Heart right ventricle (tissue), 16 donors: ENCODE data around the gene CNPY3. TPM values are rescaled to one million over a fixed set of nuclear protein-coding genes. Genes with fewer than 3 reads are reported as not detected.
A peak's percentile ranks its signal among the peaks of the same experiment; 100 is the strongest.

Experiments used
- ATAC-seq, 8 donors: fragments of 200-7000 bp; cut with Tn5 transposase; one replicate each; pipeline ENCODE4 v1.9.1; 2020; ENCODE audit warnings: mild to moderate bottlenecking in 8 of 8, moderate library complexity in 8 of 8, moderate number of reproducible peaks in 1 of 8
- DNase-seq, 2 donors: peaks; one replicate each; pipeline ENCODE4 v3.0.0-alpha.2; 2020
- H3K27ac ChIP-seq, 10 donors: fragments of 200-600 bp; sonication (generic) in 2 of 10; one replicate each; pipeline versions ENCODE4 v1.5.0 to v1.8.0; 2020 to 2022; ENCODE audit warnings: mild to moderate bottlenecking in 3 of 10
- H3K27me3 ChIP-seq, 7 donors: fragments of 200-600 bp; one replicate each; pipeline ENCODE4 v1.8.0; 2021 to 2022; ENCODE audit warnings: mild to moderate bottlenecking in 2 of 7
- H3K36me3 ChIP-seq, 9 donors: fragments of 200-600 bp; sonication (generic) in 1 of 9; one replicate each; pipeline versions ENCODE4 v1.5.0 to v1.8.0; 2020 to 2022; ENCODE audit warnings: mild to moderate bottlenecking in 2 of 9
- H3K4me1 ChIP-seq, 9 donors: fragments of 200-600 bp; sonication (generic) in 1 of 9; one replicate each; pipeline versions ENCODE4 v1.5.0 to v1.8.0; 2020 to 2022; ENCODE audit warnings: mild to moderate bottlenecking in 4 of 9
- H3K4me3 ChIP-seq, 10 donors: fragments of 200-600 bp; sonication (generic) in 2 of 10; one replicate each; pipeline versions ENCODE4 v1.5.0 to v1.8.0; 2020 to 2022; ENCODE audit warnings: mild to moderate bottlenecking in 7 of 10, moderate library complexity in 2 of 10
- H3K9me3 ChIP-seq, 11 donors: fragments of 200-600 bp in 10 of 11; sonication (generic) in 2 of 11; one replicate each; pipeline versions ENCODE4 v1.5.0 to v1.8.0; 2013 to 2022; ENCODE audit warnings: mild to moderate bottlenecking in 2 of 11, control low read depth in 1 of 11, moderate library complexity in 1 of 11
- CTCF ChIP-seq, 9 donors: fragments of 200-600 bp; sonication (generic) in 2 of 9; IDR thresholded peaks; one replicate each; pipeline versions ENCODE4 v1.5.0 to v1.8.0; 2021 to 2022; ENCODE audit warnings: antibody characterized with exemption in 9 of 9, mild to moderate bottlenecking in 5 of 9, moderate library complexity in 1 of 9
- WGBS, 2 donors: extraction: QIAGEN DNeasy Blood & Tissue Kit; methylation state at CpG; one replicate each; pipeline ENCODE4 v1.1.7; 2013; ENCODE audit warnings: inconsistent platforms in 1 of 2; 5-methylcytosine and 5-hydroxymethylcytosine counted together
- intact Hi-C, 10 donors: fragments of 100-400 bp; cut with DNase I; formaldehyde crosslinking; loops; one replicate each; pipeline versions ENCODE4 v1.11.1 to v1.14.2; 2022
- polyA plus RNA-seq, 2 donors: library from polyadenylated mRNA; stranded (reverse); fragments of 200-250 nt; gene quantifications; one replicate each; pipeline ENCODE4 v1.2.3, GENCODE V29; 2013
- total RNA-seq, 10 donors: library from RNA; stranded (reverse); fragmentation: NEBNext Ultra II Directional in 3 of 10; extraction: Animal tissue kit (Norgen Biotek cat#: 25700) in 3 of 10; gene quantifications; one replicate each; pipeline versions ENCODE4 v1.2.1 to v1.2.4, GENCODE V29; 2021 to 2023
- donor health status: Arrhythmogenic right ventricular cardiomyopathy.
- donor health status: ischemic (EF 13 %, LVEDD 7.1; RV severe dilation, severe dysfunction).
- donor health status: healthy with polysubstance abuse.
- donor health status: DM: no; HTN: yes; CAD: no.
- donor health status: DM: no; HTN: no; CAD: no.
- donor health status: ischemic (EF 25% LVEDD 6.9; RV normal size, moderate dysfunction).
- donor health status: ischemic (EF 25% LVEDD 5.7; RV mildly dilated, moderate dysfunction).
- donor health status: healthy.
- donor health status: DM: yes; HTN: yes; CAD: no.
- donor health status: Ischemic cardiomyopathy.
- donor health status: ischemic (EF 35%, LVEDD 5.7; RV mildly dilated, moderate dysfunction).
- donor health status: nonischemic (EF 11% LVEDD 7.7; RV severe dilation, severe dysfunction).
- donor health status: DM: yes; HTN: yes; CAD: no.
- donor health status: PGD.
- donor health status: ischemic (EF 29% LVEDD 5.4; RV normal size, mild dysfunction).
- donor health status: nonischemic (EF 23%, LVEDD 6.1; RV moderate dilation, normal function).

CNPY3 gene
- total and polyA plus RNA-seq, 12 donors: 10.4 to 40.4 (median 15.9) TPM

- ATAC-seq: peak in 7 of 8 donors; percentile 5 to 51 (median 29)
- Histone ChIP-seq H3K4me3 (peak overlapping the region in 9 of 10 donors; percentile 39 to 64 (median 55)), H3K9me3 (no peaks in the 10 kb centered on the region), H3K4me1 (peaks cover 0 to 18% (median 16%) of the 10 kb centered on the region in 9 donors), H3K27ac (peak overlapping the region in 1 of 10 donors; percentile 63), H3K27me3 (peaks cover 0 to 16% (median 0%) of the 10 kb centered on the region in 7 donors), H3K36me3 (peaks cover 0 to 30% (median 10%) of the 10 kb centered on the region in 9 donors)
- TF ChIP-seq CTCF (IDR thresholded peaks at IDR 0.05): no peak
- DNase-seq: no peak
- WGBS, 2 donors: 17 to 20% methylated on average over 13 of the region's 13 CpGs
- intact Hi-C loops: no loop called here
Measured at GRCh38 chr6:42959917-42960242, 30.6 kb downstream of the CNPY3 start.

- WGBS, 2 donors: 2 to 3% methylated on average over 62 of the region's 62 CpGs
- peak; percentile 72 to 90 (median 82) for ATAC-seq
Measured at GRCh38 chr6:42960243-42961019, 31.2 kb downstream of the CNPY3 start, which contains the start of gene GNMT. Gene GNMT, plus strand, starts transcription at chr6:42960754. Its CDS starts 14 bp downstream, at chr6:42960768.

GRCh38 chr6:42961020-42961470, 31.8 kb downstream of the CNPY3 start:
- no peak for TF ChIP-seq CTCF (IDR thresholded peaks at IDR 0.05)
- ATAC-seq: no peak
- Histone ChIP-seq H3K9me3 (no peaks in the 10 kb centered on the region), H3K27ac (peak overlapping the region in 1 of 10 donors; percentile 63), H3K4me1 (peaks cover 0 to 18% (median 16%) of the 10 kb centered on the region in 9 donors), H3K27me3 (peaks cover 0 to 16% (median 0%) of the 10 kb centered on the region in 7 donors), H3K36me3 (peaks cover 0 to 41% (median 10%) of the 10 kb centered on the region in 9 donors), H3K4me3 (peak overlapping the region in 9 of 10 donors; percentile 39 to 64 (median 55))
- intact Hi-C loops: no loop called here
- 27 to 30% methylated on average over 15 of the region's 15 CpGs for WGBS, 2 donors
- DNase-seq: no peak

More at GRCh38 chr6:42960243-42961019, 31.2 kb downstream of the CNPY3 start, which contains the start of gene GNMT:
- H3K27me3 ChIP-seq: peaks cover 0 to 16% (median 0%) of the 10 kb centered on the region in 7 donors
- H3K4me1 ChIP-seq: peaks cover 0 to 18% (median 16%) of the 10 kb centered on the region in 9 donors
- TF ChIP-seq CTCF (IDR thresholded peaks at IDR 0.05): peak in 1 of 9 donors; percentile 5
- DNase-seq: peak; percentile 26 to 65
- H3K9me3 ChIP-seq: no peaks in the 10 kb centered on the region
- H3K4me3 ChIP-seq: peak within 1 kb of the TSS in 9 of 10 donors; percentile 39 to 64 (median 55)
- intact Hi-C loops: no loop called here
- H3K36me3 ChIP-seq: peaks cover 0 to 35% (median 10%) of the 10 kb centered on the region in 9 donors
- H3K27ac ChIP-seq: peak within 1 kb of the TSS in 1 of 10 donors; percentile 63

- DNase-seq (no peak), ATAC-seq (no peak)
- H3K4me1 ChIP-seq: peaks cover 0 to 18% (median 16%) of the 10 kb centered on the region in 9 donors
- no peak overlapping the region for H3K4me3 ChIP-seq
- no peaks in the 10 kb centered on the region for H3K9me3 ChIP-seq
- WGBS, 2 donors: 90 to 92% methylated on average over 12 of the region's 12 CpGs
- TF ChIP-seq CTCF (IDR thresholded peaks at IDR 0.05): no peak
- peaks cover 0 to 16% (median 0%) of the 10 kb centered on the region in 7 donors for H3K27me3 ChIP-seq
- H3K36me3 ChIP-seq: peaks cover 0 to 52% (median 15%) of the 10 kb centered on the region in 9 donors
- H3K27ac ChIP-seq: no peak overlapping the region
- intact Hi-C loops: no loop called here
Measured at GRCh38 chr6:42962096-42962495, 32.8 kb downstream of the CNPY3 start.
